COLO668 (cell line): ENCODE data around the gene ARPP21.

Experiments
- DNase-seq: peaks from one replicate; lab custom pipeline; 2025; ENCODE audit not compliant: unreplicated experiment; lab: John Stamatoyannopoulos, UW

ARPP21 gene

GRCh38 chr3:35674451-35675109 is 35.3 kb downstream of the ARPP21 start:
- no peak for DNase-seq

GRCh38 chr3:35675206-35675605 is 35.9 kb downstream of the ARPP21 start:
- DNase-seq: no peak

- DNase-seq: no peak
Measured at GRCh38 chr3:35675621-35676020, 36.3 kb downstream of the ARPP21 start.

- DNase-seq: no peak
Measured at GRCh38 chr3:35677797-35678196, 38.5 kb downstream of the ARPP21 start.

GRCh38 chr3:35678643-35679161 is 39.4 kb downstream of the ARPP21 start:
- DNase-seq: no peak

- no peak for DNase-seq
Measured at GRCh38 chr3:35679409-35680080, 40.2 kb downstream of the ARPP21 start.

GRCh38 chr3:35680866-35681650 is 41.7 kb downstream of the ARPP21 start:
- DNase-seq: no peak

- DNase-seq: no peak
Measured at GRCh38 chr3:35685153-35685552, 45.8 kb downstream of the ARPP21 start.

GRCh38 chr3:35688826-35689225 is 49.5 kb downstream of the ARPP21 start:
- DNase-seq: no peak

- no peak for DNase-seq
Measured at GRCh38 chr3:35690271-35690670, 50.9 kb downstream of the ARPP21 start.

GRCh38 chr3:35705904-35706303 is 66.6 kb downstream of the ARPP21 start:
- DNase-seq: no peak

GRCh38 chr3:35707904-35708303 is 68.6 kb downstream of the ARPP21 start:
- DNase-seq: no peak

GRCh38 chr3:35708394-35709271 is 69.3 kb downstream of the ARPP21 start:
- DNase-seq: no peak

- DNase-seq: no peak
Measured at GRCh38 chr3:35709691-35710090, 70.4 kb downstream of the ARPP21 start.

GRCh38 chr3:35710554-35710953 is 71.2 kb downstream of the ARPP21 start:
- DNase-seq: no peak

GRCh38 chr3:35718921-35719320 is 79.6 kb downstream of the ARPP21 start:
- DNase-seq: no peak

- no peak for DNase-seq
Measured at GRCh38 chr3:35721628-35722027, 82.3 kb downstream of the ARPP21 start.

- DNase-seq: no peak
Measured at GRCh38 chr3:35722902-35723301, 83.6 kb downstream of the ARPP21 start.

- no peak for DNase-seq
Measured at GRCh38 chr3:35723480-35724097, 84.3 kb downstream of the ARPP21 start.

- DNase-seq: no peak
Measured at GRCh38 chr3:35724106-35724505, 84.8 kb downstream of the ARPP21 start.
